ENCODE results near the gene GUK1. TPM values are rescaled to one million over a fixed set of nuclear protein-coding genes. Genes with fewer than 3 reads are reported as not detected.

The GUK1 gene
- total RNA-seq, 1 donor: 367 TPM

GRCh38 chr1:228095161-228095560 is 44.9 kb upstream of the GUK1 start:
- H3K4me3 ChIP-seq (ENCODE audit: low read depth, low read length): no peak overlapping the region
- TF ChIP-seq CTCF (IDR thresholded peaks at IDR 0.05; ENCODE audit: insufficient read depth, low read depth, low read length): no peak
- DNase-seq (ENCODE audit: low read depth): no peak

GRCh38 chr1:228095938-228096337 is 44.1 kb upstream of the GUK1 start:
- no peak for DNase-seq (ENCODE audit: low read depth)
- no peak for TF ChIP-seq CTCF (IDR thresholded peaks at IDR 0.05; ENCODE audit: insufficient read depth, low read depth, low read length)
- H3K4me3 ChIP-seq (ENCODE audit: low read depth, low read length): no peak overlapping the region

GRCh38 chr1:228096416-228097332 is 43.4 kb upstream of the GUK1 start:
- TF ChIP-seq CTCF (IDR thresholded peaks at IDR 0.05; ENCODE audit: insufficient read depth, low read depth, low read length): no peak
- no peak overlapping the region for H3K4me3 ChIP-seq (ENCODE audit: low read depth, low read length)
- DNase-seq (ENCODE audit: low read depth): no peak

- no peak for DNase-seq (ENCODE audit: low read depth)
- no peak for TF ChIP-seq CTCF (IDR thresholded peaks at IDR 0.05; ENCODE audit: insufficient read depth, low read depth, low read length)
- H3K4me3 ChIP-seq (ENCODE audit: low read depth, low read length): no peak overlapping the region
Measured at GRCh38 chr1:228097333-228098081, 42.6 kb upstream of the GUK1 start.

- no peak for DNase-seq (ENCODE audit: low read depth)
- H3K4me3 ChIP-seq (ENCODE audit: low read depth, low read length): no peak overlapping the region
- TF ChIP-seq CTCF (IDR thresholded peaks at IDR 0.05; ENCODE audit: insufficient read depth, low read depth, low read length): no peak
Measured at GRCh38 chr1:228098323-228098931, 41.7 kb upstream of the GUK1 start.

- no peak for TF ChIP-seq CTCF (IDR thresholded peaks at IDR 0.05; ENCODE audit: insufficient read depth, low read depth, low read length)
- H3K4me3 ChIP-seq (ENCODE audit: low read depth, low read length): no peak overlapping the region
- no peak for DNase-seq (ENCODE audit: low read depth)
Measured at GRCh38 chr1:228099331-228099732, 40.7 kb upstream of the GUK1 start.
